GM11168 (cell line): ENCODE measurements around the gene CAT.

Source experiments
- in situ Hi-C: fragments of 300-500 bp; cut with MboI; formaldehyde crosslinking; loops from one replicate; pipeline ENCODE4 v1.12.0; 2022; ENCODE audit warnings: low sequenced_read_pairs; ENCODE audit not compliant: unreplicated experiment

Gene CAT

DNA sequence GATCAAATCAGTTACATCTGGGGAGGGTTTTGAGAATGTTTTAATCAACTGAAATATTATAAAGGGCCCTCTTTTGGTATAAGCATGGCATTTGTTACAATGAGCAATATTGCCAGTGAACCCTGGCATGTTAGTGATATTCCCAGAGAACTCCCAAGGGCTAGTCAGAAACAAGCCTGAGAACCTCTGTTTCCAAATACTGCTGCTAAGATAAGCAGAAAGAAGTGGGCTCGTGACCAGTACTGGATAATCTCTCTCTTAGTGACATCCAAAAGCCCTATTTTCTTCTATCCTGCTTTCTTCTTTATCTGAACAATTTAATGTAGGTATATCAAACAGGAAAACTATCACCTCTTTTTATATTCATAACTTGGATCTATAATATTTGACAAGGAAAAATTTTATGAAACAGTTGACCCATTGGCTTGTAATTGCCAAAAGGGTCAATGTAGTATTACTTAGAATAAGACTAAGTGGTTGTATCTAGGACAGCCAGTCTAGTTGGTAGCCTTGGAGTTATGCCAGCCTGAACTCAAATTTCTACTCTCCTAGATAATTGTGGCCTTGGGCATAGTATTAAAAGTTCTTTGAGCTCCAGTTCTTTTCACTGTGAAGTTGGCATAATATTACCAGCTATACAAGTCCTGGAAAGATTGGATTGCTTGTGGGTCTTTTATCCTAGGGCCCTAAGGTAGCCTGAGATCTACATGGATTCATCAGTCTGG is 15.7 kb downstream of the CAT start:
- in situ Hi-C loops = no loop called here

DNA sequence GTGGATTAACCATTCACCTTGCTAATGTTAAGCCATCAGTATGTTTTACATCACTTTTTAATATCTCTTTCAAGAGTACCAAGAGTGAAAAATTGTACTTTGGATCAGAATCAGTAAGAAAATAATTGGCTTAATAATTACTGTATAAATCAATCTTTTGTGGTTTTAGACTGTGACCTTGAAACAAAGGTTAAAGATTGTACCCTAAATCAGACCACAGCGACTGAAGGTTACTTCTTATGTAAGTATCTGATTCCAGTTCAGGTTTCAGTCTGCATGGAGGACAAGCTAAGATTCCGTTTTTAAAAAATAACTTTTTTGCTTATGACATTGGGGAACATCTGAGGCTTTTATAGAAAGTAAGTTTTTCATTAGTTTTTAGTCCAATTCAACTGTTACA is 18.9 kb downstream of the CAT start:
- in situ Hi-C loops = no loop called here

DNA sequence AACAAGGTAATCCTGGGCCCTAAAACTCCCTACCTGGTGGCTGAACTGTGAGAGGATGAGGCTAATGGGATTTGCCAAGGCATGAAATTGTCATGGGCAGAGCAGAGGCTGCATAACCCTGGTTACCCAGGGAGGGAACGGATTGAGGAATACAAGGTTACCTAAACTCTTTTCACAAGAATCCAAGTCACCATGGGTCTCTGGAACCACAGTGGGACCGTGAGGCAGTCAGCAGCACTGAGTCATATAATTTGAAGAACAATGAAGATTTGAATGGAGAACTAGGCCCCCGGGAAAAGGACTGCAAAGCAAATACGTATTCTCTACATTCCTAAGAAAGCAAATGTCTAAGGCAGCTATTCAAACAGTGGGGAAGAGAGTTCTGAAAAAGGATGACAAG is 19.8 kb downstream of the CAT start:
- in situ Hi-C loops = no loop called here

DNA sequence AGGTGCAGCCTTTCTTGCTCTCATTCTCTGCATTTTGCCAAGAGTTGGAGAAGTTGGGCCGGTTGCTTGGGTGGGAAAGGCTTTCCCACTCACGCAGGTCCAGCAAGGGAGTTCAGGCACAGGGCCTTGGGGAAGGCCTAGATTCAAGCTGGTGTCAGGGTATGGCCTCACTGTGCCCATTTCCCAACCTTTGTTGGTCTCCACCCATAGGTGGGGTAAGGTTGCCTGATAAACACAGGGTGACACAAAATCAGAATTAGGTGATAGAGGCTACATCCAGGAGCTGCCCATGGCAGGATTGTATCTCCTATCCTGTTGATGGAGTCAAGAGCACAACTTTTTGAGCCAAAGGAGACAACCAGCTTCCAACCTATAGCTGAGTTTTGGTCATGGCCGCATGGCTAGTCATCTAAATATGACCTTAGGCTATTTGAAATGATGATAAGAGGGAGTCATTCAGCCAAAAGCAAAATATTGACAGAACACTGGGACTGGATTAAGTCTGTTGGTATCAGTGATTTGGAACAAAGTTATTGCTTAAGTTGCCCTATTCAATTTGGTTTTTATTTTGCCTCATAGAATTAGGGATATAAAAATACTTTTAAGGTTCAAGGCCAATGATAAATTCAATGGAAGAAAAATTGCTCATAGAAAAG is 20.9 kb downstream of the CAT start:
- in situ Hi-C loops = no loop called here

DNA sequence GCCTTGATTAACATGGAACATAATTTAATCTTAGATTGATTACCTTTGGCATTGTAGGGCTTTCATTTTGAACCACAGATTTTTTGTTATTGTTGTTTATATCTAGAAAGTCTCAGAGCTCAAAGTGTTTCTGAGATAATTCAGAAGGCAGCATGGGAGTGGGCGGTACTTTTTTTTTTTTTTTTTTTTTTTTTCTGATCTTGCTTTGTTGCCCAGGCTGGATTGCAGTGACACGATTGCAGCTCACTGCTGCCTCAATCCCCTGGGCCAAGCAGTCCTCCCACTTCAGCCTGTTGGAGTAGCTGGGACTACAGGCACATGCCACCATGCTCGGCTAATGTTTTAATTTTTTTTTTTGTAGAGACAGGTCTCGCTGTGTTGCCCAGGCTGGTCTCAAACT is 21.5 kb downstream of the CAT start:
- in situ Hi-C loops = no loop called here

DNA sequence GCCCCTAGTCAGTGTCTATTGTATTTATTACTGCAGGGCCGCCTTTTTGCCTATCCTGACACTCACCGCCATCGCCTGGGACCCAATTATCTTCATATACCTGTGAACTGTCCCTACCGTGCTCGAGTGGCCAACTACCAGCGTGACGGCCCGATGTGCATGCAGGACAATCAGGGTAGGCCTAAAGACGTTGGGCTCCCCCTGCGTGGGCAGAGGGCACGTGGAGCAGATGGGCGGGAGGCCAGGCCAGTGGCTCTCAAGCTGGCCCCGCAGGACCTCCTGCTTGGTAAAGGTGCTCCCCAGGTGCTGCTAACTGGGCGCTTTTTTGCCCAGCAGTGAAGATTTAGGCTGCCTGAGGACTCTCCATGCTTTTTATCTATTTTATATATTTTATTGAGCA is 22.5 kb downstream of the CAT start:
- in situ Hi-C loops = no loop called here

DNA sequence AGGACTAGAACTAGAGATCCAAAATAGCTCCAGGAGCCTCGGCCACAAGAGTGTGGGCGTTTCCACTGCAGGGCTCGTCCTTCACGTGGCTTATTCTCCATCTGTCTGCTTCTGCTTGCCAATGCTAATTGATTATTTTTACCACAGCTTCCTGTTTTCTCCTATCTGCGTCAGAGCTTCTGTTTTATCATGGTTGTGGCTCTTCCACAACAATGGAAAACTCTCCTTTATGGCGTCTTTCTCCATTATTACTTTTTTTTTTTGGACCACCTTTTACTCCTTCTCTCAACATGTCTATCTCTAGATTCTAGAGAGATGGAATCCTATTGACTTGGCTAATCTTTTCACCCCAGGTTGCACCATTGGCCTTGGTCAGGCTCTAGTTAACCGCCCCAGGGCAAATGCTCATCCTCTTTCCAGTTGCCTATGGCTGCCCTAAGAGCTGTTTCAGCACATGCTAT is 25.9 kb downstream of the CAT start:
- in situ Hi-C loops = no loop called here

DNA sequence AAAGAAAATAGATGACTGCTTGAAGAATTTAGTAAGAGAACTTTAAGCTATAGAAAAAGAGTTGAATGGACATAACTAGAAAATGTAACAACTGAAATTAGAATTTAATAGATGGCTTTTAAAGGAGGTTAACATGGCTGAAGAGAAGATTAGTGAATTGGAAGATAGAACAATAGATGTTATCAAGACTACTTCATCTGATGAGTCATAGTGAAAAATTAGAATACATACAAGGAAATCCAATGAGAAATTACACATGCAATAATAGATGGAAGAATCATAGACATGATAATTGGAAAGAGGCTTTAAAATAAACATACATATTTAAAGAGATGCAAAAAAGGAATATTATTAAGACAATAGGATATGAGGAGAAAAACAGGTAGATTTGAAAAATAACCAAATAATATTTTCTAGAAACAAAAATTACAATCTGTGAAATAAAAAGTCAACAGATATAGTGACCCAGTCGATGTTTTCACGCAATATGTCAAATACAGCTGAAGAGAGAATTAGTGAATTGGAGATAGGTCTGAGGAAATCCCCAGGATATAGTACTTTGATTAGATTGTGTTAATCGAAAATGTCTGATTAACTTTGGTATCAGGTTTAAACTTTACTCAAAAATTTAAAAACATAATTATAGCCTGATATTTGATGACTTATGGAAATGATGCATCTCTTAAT is 28.2 kb downstream of the CAT start:
- in situ Hi-C loops = no loop called here

DNA sequence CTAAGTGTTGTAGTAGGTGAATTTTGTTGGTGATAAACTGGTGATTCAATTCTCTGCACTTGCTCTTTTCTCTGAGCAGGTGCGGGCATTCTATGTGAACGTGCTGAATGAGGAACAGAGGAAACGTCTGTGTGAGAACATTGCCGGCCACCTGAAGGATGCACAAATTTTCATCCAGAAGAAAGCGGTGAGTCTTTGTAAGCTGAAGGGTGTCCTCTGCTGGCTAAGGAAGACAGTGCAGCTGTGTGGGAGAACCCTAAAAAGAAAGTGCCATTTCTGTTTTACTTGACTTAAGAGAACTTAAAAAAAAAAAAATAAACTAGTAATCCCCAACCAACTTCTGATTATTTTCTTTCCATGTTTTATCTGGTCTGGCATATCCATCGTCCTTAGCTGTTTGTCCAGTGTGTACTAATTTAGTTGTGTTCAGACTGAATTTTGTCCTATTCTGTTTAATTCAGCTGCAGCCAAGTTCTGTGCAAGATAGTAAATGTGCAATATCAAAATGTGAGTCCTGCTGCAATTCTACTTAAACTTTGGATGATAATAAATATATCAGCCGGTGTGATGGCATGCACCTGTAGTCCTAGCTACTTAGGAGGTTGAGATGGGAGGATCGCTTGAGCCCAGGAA is 29.6 kb downstream of the CAT start:
- in situ Hi-C loops = no loop called here

DNA sequence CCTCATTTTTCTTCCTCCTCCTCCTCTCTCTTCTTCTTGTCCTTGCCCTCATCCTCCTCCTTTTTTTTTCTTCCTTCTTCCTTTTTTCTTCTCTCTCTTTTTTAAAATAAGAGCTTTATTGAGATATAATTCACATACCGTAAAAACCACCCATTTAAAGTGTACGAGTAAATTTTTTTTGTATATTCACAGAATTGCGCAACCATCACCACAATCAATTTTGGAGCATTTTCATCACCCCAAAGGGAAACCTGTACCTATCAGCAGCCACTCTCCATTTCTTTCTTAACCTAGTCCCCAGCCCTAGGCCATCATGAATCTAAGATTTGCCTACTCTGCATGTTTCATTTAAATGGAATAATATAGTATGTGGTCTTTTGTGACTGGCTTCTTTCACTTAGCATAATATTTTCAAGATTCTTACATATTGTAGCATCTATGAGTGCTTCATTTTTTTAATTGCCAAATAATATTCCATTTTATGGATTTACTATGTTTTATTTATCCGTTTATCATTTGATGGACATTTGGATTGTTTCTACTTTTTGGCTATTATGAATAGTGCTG is 35.0 kb downstream of the CAT start:
- in situ Hi-C loops = no loop called here

DNA sequence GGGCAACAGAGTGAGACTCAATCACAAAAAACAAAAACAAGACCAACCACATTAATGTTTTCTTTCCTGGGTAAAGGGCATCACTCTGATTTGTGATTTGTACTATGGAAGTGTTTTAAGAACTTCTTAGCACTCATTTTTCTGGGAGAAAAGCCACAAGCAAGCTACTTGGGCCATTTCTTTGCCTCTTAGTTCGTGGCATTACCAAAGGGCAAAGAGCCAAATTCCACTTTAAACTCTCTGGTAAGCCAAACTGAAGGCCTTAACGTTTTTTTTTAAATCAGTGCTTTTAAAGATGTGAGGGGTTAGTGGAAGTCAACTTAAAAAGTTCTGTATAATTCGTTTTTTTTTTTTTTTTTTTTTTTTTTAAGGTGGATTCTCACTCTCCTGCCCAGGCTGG is 36.9 kb downstream of the CAT start:
- in situ Hi-C loops = loop anchor here (25.0 kb wide), 2 partner anchors 313 to 488 kb away; no protein-coding TSS in a partner anchor

DNA sequence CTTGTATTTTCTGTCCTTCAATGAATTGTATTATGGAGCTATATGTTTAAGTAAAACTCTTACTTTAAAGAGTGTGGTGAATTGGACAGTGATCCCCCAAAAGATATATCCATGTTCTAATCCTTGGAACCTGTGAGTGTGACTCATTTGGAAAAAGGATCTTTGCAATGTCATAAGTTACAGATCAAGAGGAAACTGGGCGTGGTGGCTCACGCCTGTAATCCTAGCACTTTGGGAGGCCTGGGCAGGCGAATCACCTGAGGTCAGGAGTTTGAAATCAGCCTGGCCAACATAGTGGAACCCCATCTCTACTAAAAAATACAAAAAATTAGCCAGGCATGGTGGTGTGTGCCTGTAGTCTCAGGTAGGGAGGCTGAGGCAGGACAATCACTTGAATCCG is 38.1 kb downstream of the CAT start:
- in situ Hi-C loops = loop anchor here (25.0 kb wide), 2 partner anchors 315 to 490 kb away; no protein-coding TSS in a partner anchor

DNA sequence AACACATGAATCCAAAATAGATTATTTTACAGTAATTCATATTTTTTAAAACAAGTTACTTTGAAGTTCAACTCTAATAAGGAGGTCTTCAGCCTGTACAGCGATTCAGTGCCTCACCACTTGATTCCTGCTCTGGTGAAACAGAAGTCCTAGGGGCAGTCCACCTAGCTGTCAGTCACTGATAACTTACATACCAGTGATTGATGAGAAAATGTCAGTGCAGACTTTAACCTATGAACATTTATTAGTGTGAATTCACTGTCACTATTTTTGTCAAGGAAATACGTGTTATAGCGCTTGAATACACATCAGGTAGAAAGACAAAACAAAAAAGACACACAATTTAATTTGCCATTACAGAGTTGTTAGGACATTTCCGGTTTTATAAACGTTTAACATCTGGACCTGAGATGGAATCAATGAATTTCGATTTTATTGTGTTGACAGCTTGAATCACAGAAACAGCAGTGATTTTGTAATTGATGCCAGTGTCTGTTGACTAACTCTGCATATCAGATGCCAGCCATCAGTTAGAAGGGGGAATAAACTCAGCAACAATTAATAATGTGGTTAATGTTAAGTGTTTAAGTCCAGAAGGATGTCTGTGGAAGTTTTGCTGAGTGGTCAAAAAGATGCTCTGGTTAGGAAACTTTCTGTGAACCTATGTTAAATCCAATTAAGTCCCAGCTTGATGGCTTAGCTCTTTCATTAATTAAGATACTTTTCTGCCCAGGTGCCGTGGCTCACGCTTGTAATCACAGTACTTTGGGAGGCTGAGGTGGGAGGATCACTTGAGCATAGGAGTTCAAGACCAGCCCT is 40.3 kb downstream of the CAT start:
- in situ Hi-C loops = loop anchor here (25.0 kb wide), 2 partner anchors 317 to 492 kb away; no protein-coding TSS in a partner anchor

DNA sequence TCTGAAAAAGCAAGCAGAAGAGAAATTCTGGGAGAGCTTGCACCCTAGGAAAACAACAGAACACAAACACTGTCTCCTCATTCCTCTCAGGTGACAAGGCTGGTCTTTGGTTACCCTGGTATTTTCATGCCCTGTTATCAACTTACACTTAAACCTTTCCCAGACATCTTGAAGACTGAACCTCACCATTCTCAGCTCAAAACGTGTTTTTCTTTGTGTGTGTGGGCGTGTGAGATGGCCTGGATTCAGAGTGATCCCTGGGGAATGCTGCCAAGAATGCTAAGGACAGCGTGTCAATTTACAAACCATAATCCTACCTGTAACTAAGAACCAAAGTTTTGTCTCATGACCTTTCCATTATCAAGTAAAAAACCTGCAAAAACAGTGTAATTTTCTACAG is 41.6 kb downstream of the CAT start:
- in situ Hi-C loops = loop anchor here (10.0 to 25.0 kb wide), 3 partner anchors 86 to 493 kb away; no protein-coding TSS in a partner anchor

DNA sequence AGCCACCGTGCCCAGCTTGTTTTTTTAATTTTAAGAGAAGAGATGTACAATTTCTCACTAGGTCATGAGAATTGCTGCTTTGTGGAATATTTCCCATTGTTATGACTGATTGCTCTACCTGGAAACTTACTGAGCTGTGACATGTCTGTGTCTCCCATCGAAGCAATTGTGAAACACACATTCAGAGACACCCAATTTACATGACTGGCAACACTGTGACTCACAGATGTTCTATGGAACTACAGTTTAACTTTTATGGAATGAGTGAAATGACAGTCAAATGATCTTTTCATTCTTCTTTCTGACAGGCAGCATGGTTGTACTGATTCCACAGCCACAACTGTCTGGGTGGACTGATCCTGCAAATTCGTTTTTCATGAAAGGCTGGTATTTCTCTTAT is 42.6 kb downstream of the CAT start:
- in situ Hi-C loops = loop anchor here (10.0 to 25.0 kb wide), 3 partner anchors 87 to 494 kb away; no protein-coding TSS in a partner anchor

DNA sequence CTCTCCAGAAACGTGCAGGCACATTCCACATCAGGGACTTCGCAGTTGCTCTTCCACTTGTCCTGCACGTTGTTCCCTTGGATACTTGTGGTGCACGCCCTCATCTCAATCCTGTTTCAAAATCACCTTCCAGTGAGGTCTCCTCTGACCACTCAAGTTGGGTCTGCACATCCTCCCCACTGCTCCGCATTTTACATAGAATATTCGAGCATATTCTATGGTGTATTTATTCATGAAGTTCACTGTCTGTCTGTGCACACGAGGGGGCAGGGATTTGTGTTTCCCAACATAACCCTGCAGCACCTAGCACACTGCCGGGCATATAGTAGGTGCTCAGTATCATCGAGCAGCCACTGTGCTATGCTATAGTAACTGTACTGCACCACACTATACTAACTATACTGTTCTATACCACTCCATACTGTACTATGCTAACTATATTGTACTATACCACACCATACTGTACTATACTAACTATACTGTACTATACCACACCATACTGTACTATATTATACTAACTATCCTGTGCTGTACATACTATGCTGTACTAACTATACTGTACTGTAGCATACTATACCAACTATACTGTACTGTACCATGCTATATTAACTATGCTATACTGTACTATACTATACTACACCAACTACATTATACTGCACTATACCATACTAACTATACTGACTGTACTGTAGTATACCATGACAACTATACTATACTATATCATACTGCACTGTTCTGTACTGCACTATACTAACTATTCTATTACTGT is 44.6 kb downstream of the CAT start:
- in situ Hi-C loops = loop anchor here (10.0 to 25.0 kb wide), 3 partner anchors 88 to 496 kb away; no protein-coding TSS in a partner anchor

DNA sequence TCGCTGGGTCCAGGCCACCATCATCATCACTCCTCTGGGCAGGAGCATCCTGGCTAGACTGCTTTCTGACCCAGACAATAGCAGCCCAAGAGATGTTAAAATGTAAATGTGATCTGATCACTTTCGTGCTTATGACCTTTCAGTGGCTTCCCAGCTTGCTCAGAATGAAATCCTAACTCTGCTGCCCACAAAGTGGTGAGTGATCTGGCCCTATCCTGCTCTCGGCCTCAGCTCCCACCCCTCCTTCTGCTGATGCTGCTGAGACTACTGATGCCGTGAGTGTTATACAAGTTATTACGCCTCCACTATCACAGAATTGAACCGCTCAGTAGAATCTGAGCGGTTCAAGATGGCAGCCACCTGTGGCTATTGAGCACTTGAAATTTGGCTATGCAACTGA is 48.7 kb downstream of the CAT start:
- in situ Hi-C loops = loop anchor here (5.0 to 25.0 kb wide), 4 partner anchors 93 to 500 kb away; no protein-coding TSS in a partner anchor

DNA sequence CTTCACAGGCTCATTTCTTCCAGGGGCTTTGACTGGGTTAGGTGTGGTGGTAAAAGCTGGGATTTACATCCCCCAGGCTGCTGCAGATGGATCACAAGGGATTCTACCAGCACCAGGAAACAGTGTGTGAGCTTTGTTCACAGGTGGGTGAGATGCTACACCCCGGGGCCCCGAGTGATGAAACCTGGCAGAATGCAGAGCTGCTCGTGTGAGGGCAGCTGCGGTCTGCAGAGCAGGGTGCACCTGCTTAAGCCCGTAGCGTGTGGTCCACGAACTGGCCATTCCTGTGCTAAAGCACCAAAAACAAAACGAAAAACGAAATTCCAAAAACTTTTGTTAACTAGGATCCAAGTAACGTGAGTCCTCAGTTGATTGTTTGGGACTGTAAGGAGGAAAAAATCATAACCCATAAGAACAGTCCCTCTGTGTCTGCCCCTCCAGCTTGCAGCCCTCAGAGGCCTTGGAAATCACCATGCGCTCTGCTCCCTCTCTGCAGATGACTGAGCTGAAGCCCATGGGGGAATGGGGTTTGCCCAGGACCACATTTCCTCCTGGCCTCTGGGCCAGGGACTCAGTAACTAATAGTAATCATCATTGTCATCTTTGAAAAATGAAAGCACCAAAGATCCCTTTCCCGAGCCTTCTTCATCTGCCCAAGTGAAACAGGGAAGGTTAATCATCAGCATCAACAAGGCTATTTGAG is 50.3 kb downstream of the CAT start:
- in situ Hi-C loops = loop anchor here (5.0 to 25.0 kb wide), 4 partner anchors 94 to 502 kb away; no protein-coding TSS in a partner anchor
